HepG2 (cell line): ENCODE data around the gene PLEKHG2. TPM values are rescaled to one million over a fixed set of nuclear protein-coding genes. Genes with fewer than 3 reads are reported as not detected.

ENCODE experiments used
- BHLHE40 ChIP-seq: IDR thresholded peaks from 2 replicates; pipeline ENCODE4 v1.6.1; 2011; ENCODE audit warnings: low read length, improper control_type of control experiment
- CBFB ChIP-seq: sonication (generic); formaldehyde crosslinking; IDR thresholded peaks from 2 replicates; pipeline ENCODE4 v1.4.0; 2020; ENCODE audit warnings: missing genetic modification reagents
- FOXK2 ChIP-seq: fragments of 450-650 bp; IDR thresholded peaks from 2 replicates; pipeline ENCODE4 v1.6.1; 2016
- FOXP4 ChIP-seq: sonication (generic); formaldehyde crosslinking; IDR thresholded peaks from 2 replicates; pipeline ENCODE4 v1.4.0; 2020; ENCODE audit warnings: missing genetic modification reagents
- GABPB1 ChIP-seq: IDR thresholded peaks from 2 replicates; pipeline ENCODE4 v1.6.1; 2016; ENCODE audit warnings: mild to moderate bottlenecking, missing genetic modification reagents, moderate library complexity, missing compliant biosample characterization
- GTF3A ChIP-seq: sonication (generic); formaldehyde crosslinking; conservative IDR thresholded peaks from 2 replicates; pipeline ENCODE4 v1.4.0; 2020; ENCODE audit warnings: mild to moderate bottlenecking, missing genetic modification reagents
- HCFC1 ChIP-seq: fragments of 150-350 bp; IDR thresholded peaks from 2 replicates; pipeline ENCODE4 v1.6.1; 2014; ENCODE audit warnings: low read depth, low read length
- KLF16 ChIP-seq, 2 experiments: sonication (generic) in 1 of 2; formaldehyde crosslinking in 1 of 2; IDR thresholded peaks; 2 replicates each; pipeline versions ENCODE4 v1.6.1 to v1.8.0; 2016 to 2023; ENCODE audit warnings: missing genetic modification reagents in 2 of 2, missing compliant biosample characterization in 1 of 2
- MNT ChIP-seq: fragments of 450-650 bp; IDR thresholded peaks from 2 replicates; pipeline ENCODE4 v1.6.1; 2016
- NFKBIZ ChIP-seq: IDR thresholded peaks from 2 replicates; pipeline ENCODE4 v1.6.1; 2018; ENCODE audit warnings: missing genetic modification reagents, missing compliant biosample characterization
- NR2C2 ChIP-seq: sonication (generic); formaldehyde crosslinking; IDR thresholded peaks from 2 replicates; pipeline ENCODE4 v1.4.0; 2020; ENCODE audit warnings: missing genetic modification reagents, mild to moderate bottlenecking, moderate library complexity, borderline replicate concordance
- PHF21A ChIP-seq: sonication (generic); formaldehyde crosslinking; IDR thresholded peaks from 2 replicates; pipeline ENCODE4 v1.5.0; 2020; ENCODE audit warnings: mild to moderate bottlenecking, missing genetic modification reagents
- SCMH1 ChIP-seq: sonication (generic); formaldehyde crosslinking; IDR thresholded peaks from 2 replicates; pipeline ENCODE4 v1.9.0; 2021; ENCODE audit warnings: missing genetic modification reagents, mild to moderate bottlenecking, borderline replicate concordance
- SNAPC5 ChIP-seq: sonication (generic); formaldehyde crosslinking; IDR thresholded peaks from 2 replicates; pipeline ENCODE4 v1.8.1; 2023; ENCODE audit warnings: mild to moderate bottlenecking, missing genetic modification reagents, borderline replicate concordance
- WIZ ChIP-seq: sonication (generic); formaldehyde crosslinking; IDR thresholded peaks from 2 replicates; pipeline ENCODE4 v1.5.1; 2020; ENCODE audit warnings: mild to moderate bottlenecking, missing genetic modification reagents
- ZFP36L1 ChIP-seq: sonication (generic); formaldehyde crosslinking; IDR thresholded peaks from 2 replicates; pipeline ENCODE4 v1.8.0; 2022; ENCODE audit warnings: mild to moderate bottlenecking, missing genetic modification reagents, moderate library complexity
- ZFYVE20 ChIP-seq: sonication (generic); formaldehyde crosslinking; IDR thresholded peaks from 2 replicates; pipeline ENCODE4 v1.8.0; 2023; ENCODE audit warnings: low read depth, mild to moderate bottlenecking, moderate library complexity, missing genetic modification reagents, borderline replicate concordance
- ZNF569 ChIP-seq: sonication (generic); formaldehyde crosslinking; IDR thresholded peaks from 2 replicates; pipeline ENCODE4 v1.5.0; 2020; ENCODE audit warnings: mild to moderate bottlenecking, missing genetic modification reagents, moderate library complexity, borderline replicate concordance
- ZZZ3 ChIP-seq: sonication (generic); formaldehyde crosslinking; IDR thresholded peaks from 2 replicates; pipeline ENCODE4 v1.4.0; 2020; ENCODE audit warnings: missing genetic modification reagents, mild to moderate bottlenecking, borderline replicate concordance
- polyA plus RNA-seq, 8 experiments: library from polyadenylated mRNA; depleted of rRNA in 3 of 8; stranded (reverse) in 7 of 8; unstranded in 1 of 8; fragments of >200 nt; fragmentation: Illumina TruSeq in 4 of 8; extraction: Trizol in 4 of 8; gene quantifications; 2 replicates each; pipeline versions ENCODE4 v1.2.1 to v1.2.3, GENCODE V29; 2011 to 2016; ENCODE audit warnings: low read depth in 4 of 8, missing spikeins in 1 of 8, mixed read lengths in 1 of 8; ENCODE audit not compliant: insufficient read depth in 1 of 8
- total RNA-seq, 5 experiments: library from RNA; depleted of rRNA; stranded (reverse); fragments of >200 nt; fragmentation: Illumina TruSeq; extraction: Trizol; gene quantifications; 2 replicates each; pipeline ENCODE4 v1.2.3, GENCODE V29; 2016; ENCODE audit warnings: low read depth in 1 of 5
- TF ChIP-seq, protein P1 (sequence below): sonication (generic); formaldehyde crosslinking; IDR thresholded peaks from 2 replicates; pipeline ENCODE4 v1.4.0; 2020; ENCODE audit warnings: mild to moderate bottlenecking, missing genetic modification reagents
- TF ChIP-seq, protein P2 (sequence below): sonication (generic); formaldehyde crosslinking; IDR thresholded peaks from 2 replicates; pipeline ENCODE4 v1.5.1; 2020; ENCODE audit warnings: mild to moderate bottlenecking, moderate library complexity, missing genetic modification reagents

Gene PLEKHG2
- total and polyA plus RNA-seq, 2 of the 13 experiments (the other 11 are each of a cell fraction or from before 2014, with no cell fraction given): 3.6 to 6.8 TPM

DNA sequence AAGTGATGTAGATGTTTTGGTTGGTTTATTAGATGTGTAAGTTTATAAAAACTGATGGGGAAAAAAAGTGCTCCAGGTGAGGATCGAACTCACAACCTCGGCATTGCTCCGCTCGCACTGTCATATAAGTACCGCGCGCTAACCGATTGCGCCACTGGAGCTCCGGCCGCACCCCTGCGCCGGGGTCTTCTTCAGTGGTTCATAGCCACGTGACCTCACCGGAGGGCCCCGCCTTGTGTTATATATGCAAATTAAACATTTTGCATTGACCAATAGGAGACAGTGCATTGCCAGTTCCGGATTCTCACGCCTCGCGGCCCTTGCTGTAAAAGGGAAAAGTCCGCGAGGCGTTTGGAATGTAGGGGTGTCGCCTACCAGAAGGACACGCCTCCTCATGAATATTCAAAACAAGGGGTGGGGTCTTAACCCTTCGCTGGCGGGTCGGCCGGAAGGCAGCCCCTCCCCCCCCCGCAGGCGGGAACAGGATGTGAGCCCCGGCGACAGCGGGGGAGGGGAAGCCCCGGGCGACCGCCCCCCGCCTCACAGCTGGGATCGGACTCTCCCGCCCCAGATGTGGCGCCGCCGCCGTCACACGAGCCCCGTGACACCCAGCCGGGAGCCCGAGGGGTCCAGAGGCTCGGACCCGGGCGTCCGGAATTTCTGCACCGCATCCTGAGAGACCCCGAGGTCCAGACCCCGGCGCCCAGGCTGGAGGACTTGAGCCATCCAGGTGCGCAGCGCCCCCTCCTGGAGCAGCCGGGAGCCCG, at the start of gene PLEKHG2 (continued):
- peak; percentile 2; the same call in 1 of the 2 replicates for TF ChIP-seq NFKBIZ
- TF ChIP-seq ZNF569 (CRISPR knock-in tag): no peak
- no peak for TF ChIP-seq SCMH1 (CRISPR knock-in tag)
- TF ChIP-seq GTF3A (CRISPR knock-in tag): peak; percentile 98
- TF ChIP-seq, protein P1, sequence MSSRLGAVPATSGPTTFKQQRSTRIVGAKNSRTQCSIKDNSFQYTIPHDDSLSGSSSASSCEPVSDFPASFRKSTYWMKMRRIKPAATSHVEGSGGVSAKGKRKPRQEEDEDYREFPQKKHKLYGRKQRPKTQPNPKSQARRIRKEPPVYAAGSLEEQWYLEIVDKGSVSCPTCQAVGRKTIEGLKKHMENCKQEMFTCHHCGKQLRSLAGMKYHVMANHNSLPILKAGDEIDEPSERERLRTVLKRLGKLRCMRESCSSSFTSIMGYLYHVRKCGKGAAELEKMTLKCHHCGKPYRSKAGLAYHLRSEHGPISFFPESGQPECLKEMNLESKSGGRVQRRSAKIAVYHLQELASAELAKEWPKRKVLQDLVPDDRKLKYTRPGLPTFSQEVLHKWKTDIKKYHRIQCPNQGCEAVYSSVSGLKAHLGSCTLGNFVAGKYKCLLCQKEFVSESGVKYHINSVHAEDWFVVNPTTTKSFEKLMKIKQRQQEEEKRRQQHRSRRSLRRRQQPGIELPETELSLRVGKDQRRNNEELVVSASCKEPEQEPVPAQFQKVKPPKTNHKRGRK (CRISPR knock-in tag): no peak
- TF ChIP-seq ZFYVE20 (CRISPR knock-in tag): no peak
- TF ChIP-seq PHF21A (CRISPR knock-in tag): peak; percentile 60; the same call in 1 of the 2 replicates
- TF ChIP-seq NR2C2 (CRISPR knock-in tag): no peak
- TF ChIP-seq FOXP4 (CRISPR knock-in tag): no peak
- peak; percentile 64 for TF ChIP-seq CBFB (CRISPR knock-in tag)
- peak; percentile 96 for TF ChIP-seq BHLHE40
- TF ChIP-seq WIZ (CRISPR knock-in tag): no peak; the same call in 1 of the 2 replicates
- TF ChIP-seq FOXK2: 0 out of 2 replicates have a peak, but pooled peaks have one; percentile 43
- peak; percentile 65 for TF ChIP-seq MNT
- no peak for TF ChIP-seq SNAPC5 (CRISPR knock-in tag)
- TF ChIP-seq ZZZ3: no peak
- 0 out of 2 replicates have a peak, but pooled peaks have one; percentile 24 for TF ChIP-seq HCFC1
- TF ChIP-seq ZFP36L1 (CRISPR knock-in tag): no peak
- TF ChIP-seq GABPB1 (CRISPR knock-in tag): peak; percentile 92
- peak in 1 of 2 experiments; percentile 56; a peak in 2 of 4 replicates for TF ChIP-seq KLF16 (CRISPR knock-in tag; IDR thresholded peaks at IDR 0.05)
- TF ChIP-seq, protein P2, sequence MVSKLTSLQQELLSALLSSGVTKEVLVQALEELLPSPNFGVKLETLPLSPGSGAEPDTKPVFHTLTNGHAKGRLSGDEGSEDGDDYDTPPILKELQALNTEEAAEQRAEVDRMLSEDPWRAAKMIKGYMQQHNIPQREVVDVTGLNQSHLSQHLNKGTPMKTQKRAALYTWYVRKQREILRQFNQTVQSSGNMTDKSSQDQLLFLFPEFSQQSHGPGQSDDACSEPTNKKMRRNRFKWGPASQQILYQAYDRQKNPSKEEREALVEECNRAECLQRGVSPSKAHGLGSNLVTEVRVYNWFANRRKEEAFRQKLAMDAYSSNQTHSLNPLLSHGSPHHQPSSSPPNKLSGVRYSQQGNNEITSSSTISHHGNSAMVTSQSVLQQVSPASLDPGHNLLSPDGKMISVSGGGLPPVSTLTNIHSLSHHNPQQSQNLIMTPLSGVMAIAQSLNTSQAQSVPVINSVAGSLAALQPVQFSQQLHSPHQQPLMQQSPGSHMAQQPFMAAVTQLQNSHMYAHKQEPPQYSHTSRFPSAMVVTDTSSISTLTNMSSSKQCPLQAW (CRISPR knock-in tag): 0 out of 2 replicates have a peak, but pooled peaks have one; percentile 30
